Measurements from ENCODE around the gene ADAM23.

GRCh38 chr2:206462240-206462854 lies 19.0 kb downstream of the ADAM23 start:
- TF ChIP-seq EZH2 (IDR thresholded peaks at IDR 0.05; ENCODE audit: insufficient read depth, poor library complexity, severe bottlenecking): no peak
- TF ChIP-seq EZH2phosphoT487 (IDR thresholded peaks at IDR 0.05; ENCODE audit: insufficient read depth, low read depth): no peak
